Esophagus muscularis mucosa (tissue), 4 donors: ENCODE data around the gene CD52.

Experiments
- CTCF ChIP-seq, 3 experiments: fragments of 200-600 bp in 2 of 3; fragments of 450-650 bp in 1 of 3; sonication (generic) in 2 of 3; IDR thresholded peaks; one replicate each; pipeline ENCODE4 v1.5.1; 2017 to 2019; ENCODE audit warnings: antibody characterized with exemption in 3 of 3, mild to moderate bottlenecking in 2 of 3, moderate library complexity in 1 of 3
- EP300 ChIP-seq: sonication (generic); formaldehyde crosslinking; IDR thresholded peaks from one replicate; pipeline ENCODE4 v1.6.1; 2017; ENCODE audit warnings: antibody characterized with exemption
- POLR2A ChIP-seq: fragments of 450-650 bp; IDR thresholded peaks from one replicate; pipeline ENCODE4 v1.6.1; 2017; ENCODE audit warnings: antibody characterized with exemption, moderate library complexity, mild to moderate bottlenecking, low read depth
- POLR2AphosphoS5 ChIP-seq, 2 donors: sonication (generic); formaldehyde crosslinking; IDR thresholded peaks; one replicate each; pipeline ENCODE4 v1.6.1; 2017; ENCODE audit warnings: antibody characterized with exemption in 2 of 2

GRCh38 chr1:26291939-26292338, 25.8 kb upstream of the CD52 start:
- TF ChIP-seq POLR2AphosphoS5 (IDR thresholded peaks at IDR 0.05) = no peak
- no peak for TF ChIP-seq EP300
- no peak for TF ChIP-seq POLR2A
- no peak for TF ChIP-seq CTCF (IDR thresholded peaks at IDR 0.05)
